Activated T-cell treated with anti-CD3 and anti-CD28 coated beads for 4 hours (primary cell): ENCODE results near the gene FAM47B.

Source experiments
- DNase-seq: peaks from one replicate; pipeline ENCODE4 v3.0.0-alpha.2; 2020

The FAM47B gene

GRCh38 chrX:34942496-34942895 is at the start of gene FAM47B:
FAM47B (plus strand) TSS chrX:34942796; CDS start chrX:34942832, 36 bp downstream.
- DNase-seq, result no peak

- DNase-seq, result no peak
These were observed 48.9 kb upstream of the FAM47B start for GRCh38 chrX:34893741-34894140.

GRCh38 chrX:34900691-34901090 is 41.9 kb upstream of the FAM47B start:
- DNase-seq, result no peak

GRCh38 chrX:34901761-34902160 is 40.8 kb upstream of the FAM47B start:
- no peak for DNase-seq

- DNase-seq, result no peak
These were observed 39.3 kb upstream of the FAM47B start for GRCh38 chrX:34903316-34903715.

- no peak for DNase-seq
These were observed 33.4 kb upstream of the FAM47B start for GRCh38 chrX:34909151-34909550.

GRCh38 chrX:34915463-34916225 is 27.0 kb upstream of the FAM47B start:
- no peak for DNase-seq

GRCh38 chrX:34917146-34917545 is 25.4 kb upstream of the FAM47B start:
- DNase-seq, result no peak

GRCh38 chrX:34918091-34918736 is 24.4 kb upstream of the FAM47B start:
- no peak for DNase-seq

GRCh38 chrX:34918856-34919255 is 23.7 kb upstream of the FAM47B start:
- no peak for DNase-seq

- no peak for DNase-seq
These were observed 14.7 kb upstream of the FAM47B start for GRCh38 chrX:34927866-34928265.

GRCh38 chrX:34943235-34943634 is 639 bp downstream of the FAM47B start:
- DNase-seq, result no peak

GRCh38 chrX:34956916-34957315 is 14.3 kb downstream of the FAM47B start:
- no peak for DNase-seq

GRCh38 chrX:34961662-34962061 is 19.1 kb downstream of the FAM47B start:
- DNase-seq, result no peak

- no peak for DNase-seq
These were observed 29.6 kb downstream of the FAM47B start for GRCh38 chrX:34972206-34972605.

GRCh38 chrX:34978171-34978570 is 35.6 kb downstream of the FAM47B start:
- no peak for DNase-seq

- no peak for DNase-seq
These were observed 45.0 kb downstream of the FAM47B start for GRCh38 chrX:34987646-34988045.
